GM12892 (cell line): Measurements from ENCODE around the gene ZMYND19.

Experiments used
- POLR2A ChIP-seq: IDR thresholded peaks from 2 replicates; pipeline ENCODE4 v1.6.1; 2011; ENCODE audit warnings: low read depth, low read length, control low read depth
- TAF1 ChIP-seq: IDR thresholded peaks from 2 replicates; pipeline ENCODE4 v1.6.1; 2011; ENCODE audit warnings: low read depth, mild to moderate bottlenecking, control low read depth, low read length, borderline replicate concordance

DNA sequence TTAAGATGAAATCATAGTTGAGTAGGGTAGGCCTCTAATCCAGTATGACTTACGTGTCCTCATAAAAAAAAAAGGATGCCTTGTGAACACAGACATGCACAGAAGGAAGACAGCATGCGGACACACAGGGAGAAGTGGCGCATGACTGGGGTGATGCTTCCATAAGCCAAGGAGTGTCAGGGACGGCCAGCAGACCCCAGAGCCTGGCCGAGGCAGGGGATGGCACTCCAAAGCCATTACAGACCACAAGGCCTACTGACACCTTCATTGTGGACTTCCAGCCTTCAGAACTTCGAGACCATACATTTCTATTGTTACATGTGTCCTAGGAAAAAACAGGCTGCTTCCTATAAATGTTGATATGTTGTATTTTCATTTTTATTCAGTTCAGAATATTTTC is 48.4 kb upstream of the ZMYND19 start:
- TF ChIP-seq POLR2A (no peak), TAF1 (no peak)
